ENCODE results near the gene ANKRD36. TPM values are rescaled to one million over a fixed set of nuclear protein-coding genes. Genes with fewer than 3 reads are reported as not detected.

Gene ANKRD36
- total and polyA plus RNA-seq, 2 of the 13 experiments (the other 11 are each of a cell fraction or from before 2014, with no cell fraction given), result 6.4 to 27.3 TPM

- TF ChIP-seq, protein P1, sequence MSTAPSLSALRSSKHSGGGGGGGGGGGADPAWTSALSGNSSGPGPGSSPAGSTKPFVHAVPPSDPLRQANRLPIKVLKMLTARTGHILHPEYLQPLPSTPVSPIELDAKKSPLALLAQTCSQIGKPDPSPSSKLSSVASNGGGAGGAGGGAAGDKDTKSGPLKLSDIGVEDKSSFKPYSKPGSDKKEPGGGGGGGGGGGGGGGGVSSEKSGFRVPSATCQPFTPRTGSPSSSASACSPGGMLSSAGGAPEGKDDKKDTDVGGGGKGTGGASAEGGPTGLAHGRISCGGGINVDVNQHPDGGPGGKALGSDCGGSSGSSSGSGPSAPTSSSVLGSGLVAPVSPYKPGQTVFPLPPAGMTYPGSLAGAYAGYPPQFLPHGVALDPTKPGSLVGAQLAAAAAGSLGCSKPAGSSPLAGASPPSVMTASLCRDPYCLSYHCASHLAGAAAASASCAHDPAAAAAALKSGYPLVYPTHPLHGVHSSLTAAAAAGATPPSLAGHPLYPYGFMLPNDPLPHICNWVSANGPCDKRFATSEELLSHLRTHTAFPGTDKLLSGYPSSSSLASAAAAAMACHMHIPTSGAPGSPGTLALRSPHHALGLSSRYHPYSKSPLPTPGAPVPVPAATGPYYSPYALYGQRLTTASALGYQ (CRISPR knock-in tag; IDR thresholded peaks at IDR 0.05), result peak; percentile 43; the same call in 1 of the 2 replicates
- peak; percentile 95; the same call in 1 of the 2 replicates for TF ChIP-seq NFKB2 (CRISPR knock-in tag; IDR thresholded peaks at IDR 0.05; ENCODE audit: borderline replicate concordance)
- peak; percentile 74; the same call in 1 of the 2 replicates for TF ChIP-seq ZNF343 (CRISPR knock-in tag; IDR thresholded peaks at IDR 0.05)
- TF ChIP-seq TARDBP (CRISPR knock-in tag; IDR thresholded peaks at IDR 0.05), result peak; percentile 72
- TF ChIP-seq YEATS2 (CRISPR knock-in tag; IDR thresholded peaks at IDR 0.05; ENCODE audit: borderline replicate concordance), result peak; percentile 63
- TF ChIP-seq ZNF484 (CRISPR knock-in tag; IDR thresholded peaks at IDR 0.05; ENCODE audit: borderline replicate concordance, low read depth), result 0 out of 2 replicates have a peak, but pooled peaks have one; percentile 28
- TF ChIP-seq, protein P2, sequence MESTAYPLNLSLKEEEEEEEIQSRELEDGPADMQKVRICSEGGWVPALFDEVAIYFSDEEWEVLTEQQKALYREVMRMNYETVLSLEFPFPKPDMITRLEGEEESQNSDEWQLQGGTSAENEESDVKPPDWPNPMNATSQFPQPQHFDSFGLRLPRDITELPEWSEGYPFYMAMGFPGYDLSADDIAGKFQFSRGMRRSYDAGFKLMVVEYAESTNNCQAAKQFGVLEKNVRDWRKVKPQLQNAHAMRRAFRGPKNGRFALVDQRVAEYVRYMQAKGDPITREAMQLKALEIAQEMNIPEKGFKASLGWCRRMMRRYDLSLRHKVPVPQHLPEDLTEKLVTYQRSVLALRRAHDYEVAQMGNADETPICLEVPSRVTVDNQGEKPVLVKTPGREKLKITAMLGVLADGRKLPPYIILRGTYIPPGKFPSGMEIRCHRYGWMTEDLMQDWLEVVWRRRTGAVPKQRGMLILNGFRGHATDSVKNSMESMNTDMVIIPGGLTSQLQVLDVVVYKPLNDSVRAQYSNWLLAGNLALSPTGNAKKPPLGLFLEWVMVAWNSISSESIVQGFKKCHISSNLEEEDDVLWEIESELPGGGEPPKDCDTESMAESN (CRISPR knock-in tag; conservative IDR thresholded peaks at IDR 0.05), result peak; percentile 96
- peak; percentile 96 for TF ChIP-seq ZMYM4 (CRISPR knock-in tag; IDR thresholded peaks at IDR 0.05)
- TF ChIP-seq MEIS2 (CRISPR knock-in tag; IDR thresholded peaks at IDR 0.05), result peak; percentile 62
- peak; percentile 85; the same call in 1 of the 2 replicates for TF ChIP-seq CCDC6 (CRISPR knock-in tag; IDR thresholded peaks at IDR 0.05)
- peak; percentile 83 for TF ChIP-seq RBM39 (IDR thresholded peaks at IDR 0.05; ENCODE audit: low read depth, low read length, poor library complexity, severe bottlenecking)
- TF ChIP-seq PRMT3 (CRISPR knock-in tag; IDR thresholded peaks at IDR 0.05; ENCODE audit: borderline replicate concordance, low read depth), result 0 out of 2 replicates have a peak, but pooled peaks have one; percentile 57
- TF ChIP-seq ZNF335 (CRISPR knock-in tag; IDR thresholded peaks at IDR 0.05), result peak; percentile 53; the same call in 1 of the 2 replicates
- TF ChIP-seq ESRRA (CRISPR knock-in tag; IDR thresholded peaks at IDR 0.05; ENCODE audit: low read depth), result peak; percentile 86
- TF ChIP-seq ZBTB21 (CRISPR knock-in tag; IDR thresholded peaks at IDR 0.05), result 0 out of 2 replicates have a peak, but pooled peaks have one; percentile 8
- peak; percentile 87 for TF ChIP-seq DMAP1 (CRISPR knock-in tag; IDR thresholded peaks at IDR 0.05)
- peak; percentile 55; the same call in 1 of the 2 replicates for TF ChIP-seq CSRNP2 (CRISPR knock-in tag; conservative IDR thresholded peaks at IDR 0.05; ENCODE audit: low read depth)
- TF ChIP-seq YY1 (IDR thresholded peaks at IDR 0.05; ENCODE audit: insufficient read depth, insufficient replicate concordance, low read depth, low read length), result peak; percentile 63
- peak; percentile 88; the same call in 1 of the 2 replicates for TF ChIP-seq ZNF816 (CRISPR knock-in tag; IDR thresholded peaks at IDR 0.05; ENCODE audit: borderline replicate concordance)
- peak; percentile 57; the same call in 1 of the 2 replicates for TF ChIP-seq TFE3 (CRISPR knock-in tag; IDR thresholded peaks at IDR 0.05)
- TF ChIP-seq REXO4 (CRISPR knock-in tag; IDR thresholded peaks at IDR 0.05; ENCODE audit: borderline replicate concordance), result peak; percentile 51; the same call in 1 of the 2 replicates
- TF ChIP-seq ZNF552 (CRISPR knock-in tag; IDR thresholded peaks at IDR 0.05; ENCODE audit: borderline replicate concordance), result peak; percentile 71
Measured at GRCh38 chr2:97113050-97113881, at the start of gene ANKRD36 (continued).

All from HepG2 (cell line).